Suppressor macrophage treated with lipopolysaccharide for 1 hour (primary cell): Measurements from ENCODE around the gene PIEZO1.
A peak's percentile ranks its signal among the peaks of the same experiment; 100 is the strongest.

Experiments used
- DNase-seq, 3 donors: peaks; one replicate each; pipeline ENCODE4 v3.0.0-alpha.2; 2020 to 2022

The PIEZO1 gene

GRCh38 chr16:88816736-88817535 lies 31.9 kb upstream of the PIEZO1 start:
- no peak for DNase-seq

DNA sequence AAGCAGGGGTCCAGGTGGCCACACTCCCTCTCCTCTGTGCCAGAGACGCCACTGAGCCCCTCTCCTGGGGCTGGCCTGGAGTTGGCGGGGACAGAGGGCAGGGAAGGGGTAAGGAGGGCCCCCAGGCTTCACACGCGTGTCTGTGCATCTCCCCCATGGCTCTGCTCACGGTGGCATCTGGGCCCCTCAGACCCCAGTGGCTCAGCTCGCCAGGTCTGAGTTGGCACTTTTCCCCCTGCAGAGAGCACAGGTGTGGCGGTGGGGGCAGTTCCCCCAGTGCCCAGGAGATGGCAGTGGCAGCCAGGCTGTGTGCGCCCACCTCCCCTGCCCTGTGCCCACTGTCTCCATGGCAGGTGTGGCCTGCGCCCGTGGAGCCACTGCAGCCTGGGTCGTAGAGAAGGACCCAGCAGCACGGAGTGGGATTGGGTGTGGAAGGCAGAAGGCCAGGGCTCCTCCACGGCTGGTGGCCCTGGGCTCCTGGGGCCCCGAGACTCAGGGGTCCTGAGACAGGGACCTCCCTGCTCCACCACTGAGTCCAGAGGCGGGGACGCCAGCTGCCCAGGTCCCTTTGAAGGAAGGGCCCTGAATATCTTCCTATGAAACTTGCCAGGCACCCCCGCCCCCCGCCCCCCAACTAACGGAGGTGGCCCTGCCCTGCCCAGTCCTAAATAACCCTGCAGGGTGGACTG lies 31.0 kb upstream of the PIEZO1 start:
- DNase-seq, result peak; percentile 27 to 52 (median 31)

DNA sequence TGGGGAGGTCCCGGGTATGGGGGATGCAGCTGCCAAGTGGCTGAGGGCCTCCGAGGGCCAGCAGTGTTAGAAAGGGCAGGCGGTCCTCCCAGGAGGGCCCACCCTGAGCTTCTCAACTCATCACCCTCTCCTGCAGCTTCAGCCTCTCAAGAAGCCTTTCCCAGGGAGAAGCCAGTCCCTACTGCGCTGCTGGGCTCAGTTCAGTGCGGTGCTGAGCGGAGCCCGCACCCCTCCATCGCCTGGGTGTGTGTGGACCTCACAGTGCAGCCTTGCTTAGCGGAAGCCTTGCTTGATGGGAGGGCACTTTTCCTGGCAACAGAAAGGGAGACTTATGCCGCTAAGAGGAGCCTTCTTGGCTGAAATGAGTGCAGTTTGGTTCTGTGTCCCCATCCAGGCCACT lies 30.2 kb upstream of the PIEZO1 start:
- no peak for DNase-seq

DNA sequence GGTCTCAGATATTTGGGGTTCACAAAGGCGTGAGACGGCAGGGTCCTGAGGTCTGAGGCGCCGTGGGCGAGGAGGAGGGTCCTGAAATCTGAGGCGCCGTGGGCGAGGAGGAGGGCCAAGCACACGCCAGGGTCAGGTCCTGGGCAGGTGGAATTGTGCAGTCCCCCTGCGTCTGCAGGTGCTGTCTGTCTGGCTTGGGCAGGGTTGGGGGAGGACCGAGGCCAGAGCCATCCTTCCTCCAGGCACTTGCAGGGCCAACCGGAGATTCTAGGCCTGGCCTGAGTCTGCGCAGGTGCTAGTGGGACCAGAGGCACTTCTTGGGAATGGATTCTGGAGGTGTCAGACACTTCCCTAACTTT lies 29.1 kb upstream of the PIEZO1 start:
- no peak for DNase-seq

GRCh38 chr16:88813269-88814143 lies 28.5 kb upstream of the PIEZO1 start:
- no peak for DNase-seq

DNA sequence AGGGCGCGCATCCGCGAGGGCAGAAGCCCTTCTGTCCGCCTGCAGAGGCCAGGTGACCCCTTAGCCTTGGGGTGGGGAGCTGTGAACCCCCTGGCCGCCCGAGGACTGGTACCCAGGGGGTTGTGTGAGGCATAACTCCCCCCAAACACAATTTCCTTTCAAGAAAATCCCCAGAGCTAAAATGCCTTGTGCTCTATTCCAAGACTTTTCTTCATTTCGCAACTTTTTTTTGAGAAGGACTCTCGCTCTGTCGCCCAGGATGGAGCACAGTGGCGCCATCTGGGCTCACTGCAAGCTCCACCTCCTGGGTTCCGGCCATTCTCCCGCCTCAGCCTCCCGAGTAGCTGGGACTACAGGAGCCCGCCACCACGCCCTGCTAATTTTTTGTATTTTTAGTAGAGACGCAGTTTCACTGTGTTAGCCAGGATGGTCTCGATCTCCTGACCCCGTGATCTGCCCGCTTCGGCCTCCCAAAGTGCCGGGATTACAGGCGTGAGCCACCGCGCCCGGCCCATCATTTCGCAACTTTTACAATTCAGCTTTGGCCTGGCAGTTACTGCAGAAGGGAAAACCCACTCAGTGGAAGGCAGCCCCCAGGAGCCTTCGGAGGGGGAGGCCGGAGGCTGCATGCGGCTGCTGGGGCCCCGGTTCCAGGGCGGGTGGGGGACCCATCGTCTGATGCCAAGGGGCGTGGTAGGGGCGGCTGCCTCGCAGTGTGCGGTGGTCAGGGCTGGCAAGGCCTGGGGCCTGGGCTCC lies 27.7 kb upstream of the PIEZO1 start:
- DNase-seq, result peak; percentile 73 to 82 (median 75)

DNA sequence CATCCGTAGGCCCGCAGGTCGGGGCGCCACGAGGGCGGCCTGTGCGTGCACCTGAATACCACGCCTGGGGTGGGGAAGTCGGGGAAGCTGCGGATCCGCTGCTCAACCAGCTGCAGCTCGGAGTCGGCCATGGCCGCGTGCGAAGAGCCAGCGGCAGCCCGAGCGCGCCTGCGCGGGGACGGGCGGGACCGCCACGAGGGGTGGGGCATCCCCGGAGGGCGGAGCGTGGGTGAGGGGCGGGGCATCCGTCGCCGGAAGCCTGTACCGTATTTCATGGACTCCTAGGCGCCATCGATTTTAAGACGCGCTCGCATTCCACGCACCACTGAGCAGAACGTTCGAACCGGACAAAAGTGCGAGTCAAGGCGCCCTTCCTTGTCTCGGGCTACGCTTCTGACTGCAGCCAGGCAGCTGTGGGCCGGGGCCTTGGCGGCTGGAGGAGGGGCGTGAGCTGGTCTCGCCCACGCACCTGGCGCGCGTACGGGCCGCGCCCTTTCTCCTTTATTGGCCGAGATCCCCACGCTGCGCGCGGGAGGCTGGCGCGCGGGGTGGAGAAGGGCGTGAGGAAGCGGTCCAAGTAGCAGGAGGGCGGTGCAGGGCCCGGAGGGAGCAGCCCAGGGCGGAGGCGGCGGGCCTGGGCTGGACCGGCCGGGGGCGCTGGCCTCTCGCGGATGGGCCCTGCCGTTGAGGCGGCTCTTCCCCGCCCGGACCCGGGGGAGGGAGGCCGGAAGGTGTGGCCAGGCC lies 26.9 kb upstream of the PIEZO1 start, which contains the start of gene APRT:
Gene APRT (minus strand): TSS at position 160 of the 744 bp plus-strand sequence. CDS start 29 bp downstream, at position 131.
- peak; percentile 95 to 99 (median 98) for DNase-seq

DNA sequence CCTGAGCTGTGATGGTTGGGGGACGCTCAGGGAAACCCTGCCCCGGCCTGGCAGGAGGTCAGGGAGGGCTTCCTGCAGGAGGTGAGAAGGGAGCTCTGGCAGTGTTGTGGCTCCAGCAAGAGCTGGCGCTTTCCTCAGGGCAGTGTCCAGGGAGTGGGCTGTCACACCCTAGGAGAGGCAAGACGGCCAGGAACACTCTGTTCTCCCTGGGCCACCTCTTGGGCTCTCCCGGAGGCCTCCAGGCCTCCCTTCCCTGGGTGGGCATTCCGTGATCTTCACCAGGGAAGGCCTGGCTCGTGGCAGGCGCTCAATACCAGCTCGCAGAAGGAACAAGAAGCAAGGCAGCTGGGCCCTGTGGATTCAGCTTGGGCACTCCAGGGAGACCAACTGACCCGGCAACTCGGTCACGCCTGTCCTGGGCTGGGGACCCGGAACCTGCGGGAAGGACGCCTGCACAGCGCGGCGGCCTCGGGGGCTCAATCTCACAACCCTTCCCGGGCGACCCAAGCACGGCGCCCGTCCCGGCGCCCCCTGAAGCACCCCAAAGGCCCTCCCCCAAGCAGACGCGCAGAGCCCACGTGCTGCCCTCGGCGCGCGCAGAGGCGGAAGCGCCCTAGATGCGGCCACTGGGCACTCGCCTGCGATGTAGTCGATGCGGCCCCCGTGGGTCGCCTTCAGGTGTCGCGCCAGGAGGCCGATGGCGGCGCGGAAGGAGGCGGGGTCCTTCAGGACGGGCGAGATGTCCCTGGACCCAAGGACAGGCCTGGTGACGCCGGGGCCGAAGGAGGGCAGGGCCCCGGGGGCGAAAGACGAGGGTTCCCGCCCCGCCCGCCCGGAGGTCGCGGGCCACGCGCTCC lies 26.1 kb upstream of the PIEZO1 start:
- DNase-seq, result peak; percentile 77 to 90 (median 81)

- DNase-seq, result peak; percentile 79 to 87 (median 84)
Observed at GRCh38 chr16:88810166-88810911, 25.3 kb upstream of the PIEZO1 start.

DNA sequence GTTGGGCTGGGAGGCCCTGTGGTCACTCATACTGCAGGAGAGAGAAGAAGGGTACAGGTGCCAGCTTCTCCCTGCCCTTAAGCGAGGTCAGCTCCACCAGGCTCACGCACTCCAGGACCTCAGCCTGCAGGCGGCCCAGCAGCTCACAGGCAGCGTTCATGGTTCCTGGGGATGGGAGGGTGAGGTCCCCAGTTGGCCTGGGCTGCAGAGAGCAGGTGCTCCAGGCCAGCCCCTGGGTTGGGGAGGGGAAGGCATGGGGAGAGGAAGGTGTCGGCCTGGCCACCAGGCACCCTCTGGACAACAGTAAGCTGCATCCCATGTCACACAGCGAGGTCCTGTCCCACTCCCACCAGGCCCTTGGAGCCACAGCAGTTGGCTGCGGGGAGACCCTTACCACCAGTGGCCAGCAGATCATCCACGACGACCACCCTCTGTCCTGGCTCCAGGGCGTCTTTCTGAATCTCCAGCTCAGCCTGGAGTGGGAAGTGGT lies 24.7 kb upstream of the PIEZO1 start:
- no peak for DNase-seq

GRCh38 chr16:88809068-88809675 lies 24.2 kb upstream of the PIEZO1 start:
- no peak for DNase-seq

GRCh38 chr16:88807626-88808453 lies 22.8 kb upstream of the PIEZO1 start:
- DNase-seq, result no peak

- no peak for DNase-seq
Observed at GRCh38 chr16:88807142-88807625, 22.2 kb upstream of the PIEZO1 start.

DNA sequence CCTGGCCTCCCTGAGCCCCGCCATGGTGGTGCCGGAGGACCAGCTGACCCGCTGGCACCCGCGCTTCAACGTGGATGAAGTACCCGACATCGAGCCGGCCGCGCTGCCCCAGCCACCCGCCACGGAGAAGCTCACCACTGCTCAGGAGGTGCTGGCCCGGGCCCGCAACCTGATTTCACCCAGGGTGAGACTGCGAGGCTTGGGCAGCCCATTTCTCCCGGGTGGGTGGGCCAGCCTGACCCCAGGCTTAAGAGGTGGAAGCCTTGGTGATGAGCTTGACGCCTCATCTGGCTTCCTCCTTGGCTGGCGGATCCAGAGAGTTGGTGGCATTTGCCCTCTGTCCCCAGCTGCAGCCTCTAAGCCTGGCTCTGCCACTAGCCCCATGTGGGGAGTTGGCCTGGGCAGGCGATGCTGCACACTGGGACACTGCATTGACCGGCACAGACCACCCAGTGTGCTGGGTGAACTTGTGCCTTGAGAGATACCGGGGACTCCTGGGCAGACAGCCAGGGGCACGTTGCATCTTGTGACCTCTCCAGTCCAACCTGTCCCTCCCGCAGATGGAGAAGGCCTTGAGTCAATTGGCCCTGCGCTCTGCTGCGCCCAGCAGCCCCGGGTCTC lies 21.6 kb upstream of the PIEZO1 start:
- no peak for DNase-seq

GRCh38 chr16:88805887-88806393 lies 20.9 kb upstream of the PIEZO1 start:
- no peak for DNase-seq

GRCh38 chr16:88805340-88805715 lies 20.3 kb upstream of the PIEZO1 start:
- no peak for DNase-seq

- no peak for DNase-seq
Observed at GRCh38 chr16:88804552-88805339, 19.7 kb upstream of the PIEZO1 start.
